ENCODE measurements around the gene MALL. TPM values are rescaled to one million over a fixed set of nuclear protein-coding genes. Genes with fewer than 3 reads are reported as not detected.
"Not testable (repeated sequence)": the region's sequence is repeated elsewhere in the genome, so short reads cannot be mapped to it uniquely, and the experiment has no call there.

The MALL gene
- total and polyA plus RNA-seq, 9 donors, result 5.6 to 16.1 (median 8.4) TPM

GRCh38 chr2:110105183-110105582 is 10.4 kb downstream of the MALL start:
- H3K9me3 ChIP-seq (replicated peaks; ENCODE audit: control insufficient read depth, low read depth, low read length), result peaks cover 6% of the 10 kb centered on the region
- WGBS (ENCODE audit: insufficient coverage), result 84% methylated on average over 3 of the region's 4 CpGs
- DNase-seq, result no peak
- peaks cover 20% of the 10 kb centered on the region for H3K4me1 ChIP-seq (ENCODE audit: control insufficient read depth, insufficient read depth, low read length)
- no peak overlapping the region for H3K27ac ChIP-seq (ENCODE audit: low read length)
- no peaks in the 10 kb centered on the region for H3K27me3 ChIP-seq (ENCODE audit: control insufficient read depth, insufficient read depth, low read length)
- no peaks in the 10 kb centered on the region for H3K36me3 ChIP-seq (ENCODE audit: control insufficient read depth, insufficient read depth, low read length)
- no peak overlapping the region for H3K4me3 ChIP-seq (ENCODE audit: low read length)

DNA sequence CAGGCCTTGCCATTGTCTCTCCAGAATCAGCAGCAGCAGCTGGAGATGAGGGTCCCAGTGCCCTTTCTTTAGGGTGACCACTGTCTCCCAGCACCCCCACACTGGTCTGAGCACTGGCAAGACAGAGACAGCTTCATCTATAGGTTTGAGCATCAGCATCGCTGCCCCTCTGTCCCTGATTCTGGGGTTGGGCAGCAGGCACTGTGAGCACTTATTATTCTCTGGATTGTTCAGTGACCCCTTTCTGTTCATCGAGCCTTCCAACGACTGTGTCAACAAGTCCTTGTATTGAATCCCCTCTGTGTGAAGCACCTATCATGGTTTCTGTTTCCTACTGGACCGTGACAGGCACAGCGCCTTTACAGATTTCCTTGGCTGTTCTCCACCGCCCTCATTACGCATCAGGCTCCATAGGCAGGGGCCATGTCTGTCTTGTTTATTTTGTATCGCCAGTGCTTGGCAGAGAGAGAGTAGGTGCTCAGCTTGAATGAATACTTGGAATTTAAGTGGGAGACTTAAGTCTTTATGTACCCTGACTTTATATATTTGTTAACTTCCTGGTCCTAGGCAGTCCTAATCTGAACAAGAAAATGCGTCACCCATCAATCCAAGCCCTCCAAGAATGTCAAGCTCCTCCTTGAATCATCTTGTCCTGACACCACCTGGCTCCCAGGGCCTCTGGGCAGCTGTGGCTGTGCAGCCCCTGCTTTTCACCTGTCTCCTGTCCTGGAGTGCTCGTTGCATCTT is 11.4 kb downstream of the MALL start:
- Histone ChIP-seq H3K27ac (ENCODE audit: low read length) (no peak overlapping the region), H3K4me1 (ENCODE audit: control insufficient read depth, insufficient read depth, low read length) (peaks cover 20% of the 10 kb centered on the region), H3K4me3 (ENCODE audit: low read length) (no peak overlapping the region), H3K36me3 (ENCODE audit: control insufficient read depth, insufficient read depth, low read length) (no peaks in the 10 kb centered on the region), H3K9me3 (replicated peaks; ENCODE audit: control insufficient read depth, low read depth, low read length) (peaks cover 6% of the 10 kb centered on the region), H3K27me3 (ENCODE audit: control insufficient read depth, insufficient read depth, low read length) (no peaks in the 10 kb centered on the region)
- WGBS (ENCODE audit: insufficient coverage), result 88% methylated on average over 6 of the region's 10 CpGs
- DNase-seq, result no peak

DNA sequence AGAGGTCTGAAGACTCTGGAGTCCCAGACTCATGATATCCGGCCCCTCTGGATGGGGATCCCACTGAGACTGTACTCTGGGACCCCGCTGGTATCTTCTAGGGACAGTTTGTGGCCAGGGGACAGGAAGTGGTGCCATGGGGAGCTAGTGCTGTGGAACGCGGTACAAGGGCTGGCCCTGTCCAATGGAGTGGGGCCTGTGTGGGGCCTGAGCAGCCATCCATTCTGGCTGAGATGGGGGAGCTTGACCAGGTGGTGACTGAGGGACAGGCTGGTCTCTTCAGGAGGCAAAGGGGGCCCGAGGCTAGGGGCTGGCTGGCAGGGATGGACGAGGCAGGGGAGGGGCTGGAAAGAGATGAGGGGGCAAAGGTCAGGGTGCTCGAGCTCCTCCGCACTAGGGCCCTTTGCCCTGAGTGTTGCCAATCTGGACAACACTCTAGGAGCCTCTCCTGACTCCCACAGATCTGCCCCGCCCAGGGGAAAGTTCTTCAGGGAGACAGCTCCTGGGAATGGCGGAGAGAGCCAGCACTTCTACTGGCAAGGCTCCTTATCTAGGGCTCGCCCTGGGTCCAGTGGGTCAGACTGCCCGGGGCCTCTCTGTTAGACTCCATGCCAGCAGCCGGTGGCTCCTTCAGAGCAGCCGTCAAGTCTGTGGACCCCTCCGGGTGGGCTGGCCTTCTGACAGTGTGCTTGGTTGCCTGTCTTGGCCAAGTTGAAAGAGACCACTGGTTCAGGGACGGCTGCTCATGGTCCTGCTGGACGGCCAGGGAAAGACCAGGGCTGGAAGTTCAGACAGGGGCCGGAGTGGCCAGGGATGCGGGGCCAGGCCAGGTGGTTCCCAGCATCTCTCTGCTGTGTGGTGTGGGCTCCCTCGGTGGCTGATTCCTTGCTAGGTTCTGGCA is 12.3 kb downstream of the MALL start:
- Histone ChIP-seq H3K4me3 (ENCODE audit: low read length) (no peak overlapping the region), H3K27ac (ENCODE audit: low read length) (no peak overlapping the region), H3K36me3 (ENCODE audit: control insufficient read depth, insufficient read depth, low read length) (no peaks in the 10 kb centered on the region), H3K9me3 (replicated peaks; ENCODE audit: control insufficient read depth, low read depth, low read length) (peaks cover 6% of the 10 kb centered on the region), H3K27me3 (ENCODE audit: control insufficient read depth, insufficient read depth, low read length) (no peaks in the 10 kb centered on the region), H3K4me1 (ENCODE audit: control insufficient read depth, insufficient read depth, low read length) (peaks cover 25% of the 10 kb centered on the region)
- DNase-seq, result no peak
- WGBS (ENCODE audit: insufficient coverage), result 74% methylated on average over 14 of the region's 20 CpGs

DNA sequence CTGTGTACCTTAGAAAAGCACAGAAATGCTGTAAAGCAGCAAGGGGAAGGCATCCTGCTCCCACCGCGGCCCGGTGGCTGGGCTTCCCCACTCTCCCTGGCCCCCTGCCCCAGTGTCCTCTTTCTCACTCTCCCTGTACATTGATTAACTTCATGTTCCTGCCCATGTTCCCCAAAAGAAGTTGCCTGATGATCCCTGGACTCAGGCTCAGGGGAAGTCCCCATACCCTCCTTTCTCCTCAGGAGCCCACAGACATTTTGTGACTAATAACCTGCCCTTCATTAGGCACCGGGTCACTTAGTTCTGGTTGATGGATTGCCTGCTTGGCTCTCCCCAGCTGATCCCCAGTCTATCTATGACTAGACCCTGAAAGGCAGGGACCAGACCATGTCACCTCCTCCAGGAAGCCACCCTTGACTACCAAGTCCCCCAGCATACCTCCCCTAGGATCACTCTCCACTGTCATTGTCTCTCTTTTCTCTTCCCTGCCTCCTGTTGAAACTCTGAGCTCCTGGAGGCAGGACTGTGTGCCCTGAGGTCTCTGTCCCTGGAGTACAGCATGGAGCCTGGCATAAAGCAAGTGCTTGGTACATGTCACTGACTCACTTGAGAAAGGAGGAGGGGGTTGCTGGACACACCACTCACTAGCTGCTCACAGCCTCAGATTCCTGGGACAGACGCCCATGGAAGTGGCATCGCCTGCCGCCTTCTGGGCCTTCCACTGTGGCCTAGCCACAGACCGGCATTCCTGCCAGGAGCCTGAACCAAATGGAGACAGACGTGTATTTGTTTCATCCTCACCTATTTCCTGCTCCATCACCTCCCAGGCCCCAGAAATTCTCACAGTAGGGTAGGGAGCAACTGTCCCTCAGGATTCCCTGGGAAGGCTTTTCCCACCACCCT is 13.5 kb downstream of the MALL start:
- DNase-seq, result no peak
- 77% methylated on average over 4 of the region's 9 CpGs for WGBS (ENCODE audit: insufficient coverage)
- H3K27me3 ChIP-seq (ENCODE audit: control insufficient read depth, insufficient read depth, low read length), result no peaks in the 10 kb centered on the region
- no peaks in the 10 kb centered on the region for H3K36me3 ChIP-seq (ENCODE audit: control insufficient read depth, insufficient read depth, low read length)
- H3K27ac ChIP-seq (ENCODE audit: low read length), result peak overlapping the region; percentile 83
- no peak overlapping the region for H3K4me3 ChIP-seq (ENCODE audit: low read length)
- H3K9me3 ChIP-seq (replicated peaks; ENCODE audit: control insufficient read depth, low read depth, low read length), result peaks cover 3% of the 10 kb centered on the region
- H3K4me1 ChIP-seq (ENCODE audit: control insufficient read depth, insufficient read depth, low read length), result peaks cover 25% of the 10 kb centered on the region

- H3K27me3 ChIP-seq (ENCODE audit: control insufficient read depth, insufficient read depth, low read length), result no peaks in the 10 kb centered on the region
- H3K9me3 ChIP-seq (replicated peaks; ENCODE audit: control insufficient read depth, low read depth, low read length), result no peaks in the 10 kb centered on the region
- H3K4me1 ChIP-seq (ENCODE audit: control insufficient read depth, insufficient read depth, low read length), result peaks cover 25% of the 10 kb centered on the region
- H3K4me3 ChIP-seq (ENCODE audit: low read length), result no peak overlapping the region
- under 1% methylated on average over 10 of the region's 11 CpGs for WGBS (ENCODE audit: insufficient coverage)
- H3K27ac ChIP-seq (ENCODE audit: low read length), result peak overlapping the region; percentile 83
- peak; percentile 96 for DNase-seq
- H3K36me3 ChIP-seq (ENCODE audit: control insufficient read depth, insufficient read depth, low read length), result no peaks in the 10 kb centered on the region
Observed at GRCh38 chr2:110101280-110101844, 14.3 kb downstream of the MALL start.

GRCh38 chr2:110100880-110101279 is 14.7 kb downstream of the MALL start:
- 63% methylated on average over 3 of the region's 4 CpGs for WGBS (ENCODE audit: insufficient coverage)
- H3K4me1 ChIP-seq (ENCODE audit: control insufficient read depth, insufficient read depth, low read length), result peaks cover 25% of the 10 kb centered on the region
- DNase-seq; H3K27me3 ChIP-seq (ENCODE audit: control insufficient read depth, insufficient read depth, low read length); H3K4me3 ChIP-seq (ENCODE audit: low read length); H3K36me3 ChIP-seq (ENCODE audit: control insufficient read depth, insufficient read depth, low read length); H3K9me3 ChIP-seq (replicated peaks; ENCODE audit: control insufficient read depth, low read depth, low read length): not testable (repeated sequence)
- peak overlapping the region; percentile 83 for H3K27ac ChIP-seq (ENCODE audit: low read length)

GRCh38 chr2:110100480-110100879 is 15.1 kb downstream of the MALL start:
- peaks cover 25% of the 10 kb centered on the region for H3K4me1 ChIP-seq (ENCODE audit: control insufficient read depth, insufficient read depth, low read length)
- H3K27ac ChIP-seq (ENCODE audit: low read length), result peak overlapping the region; percentile 83
- DNase-seq, result peak; percentile 25
- no peaks in the 10 kb centered on the region for H3K27me3 ChIP-seq (ENCODE audit: control insufficient read depth, insufficient read depth, low read length)
- H3K36me3 ChIP-seq (ENCODE audit: control insufficient read depth, insufficient read depth, low read length), result no peaks in the 10 kb centered on the region
- no CpG with 5 or more reads among the region's 8 CpGs for WGBS (ENCODE audit: insufficient coverage)
- H3K4me3 ChIP-seq (ENCODE audit: low read length), result no peak overlapping the region
- no peaks in the 10 kb centered on the region for H3K9me3 ChIP-seq (replicated peaks; ENCODE audit: control insufficient read depth, low read depth, low read length)

GRCh38 chr2:110099471-110100225 is 16.0 kb downstream of the MALL start:
- H3K27ac ChIP-seq (ENCODE audit: low read length), result peak overlapping the region; percentile 35

DNA sequence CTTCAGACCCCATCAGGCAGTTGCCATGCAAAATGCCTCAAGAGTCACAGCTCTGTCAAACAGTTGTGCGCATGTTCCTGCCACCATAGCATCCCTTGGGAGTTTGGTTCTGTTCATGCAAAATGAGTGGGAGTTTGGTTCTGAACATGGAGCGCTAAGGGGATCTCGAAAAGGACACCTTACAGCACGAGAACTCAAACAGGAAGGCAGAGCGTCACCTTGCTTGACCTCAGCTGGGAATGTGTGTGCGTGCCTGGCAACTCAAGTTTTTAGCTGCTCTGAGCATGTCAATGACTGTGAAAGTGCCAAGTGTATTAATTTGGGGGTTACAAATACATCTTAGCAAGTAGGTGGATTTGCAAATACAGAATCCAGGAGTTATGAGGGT is 16.6 kb downstream of the MALL start:
- Histone ChIP-seq H3K36me3 (ENCODE audit: control insufficient read depth, insufficient read depth, low read length) (no peaks in the 10 kb centered on the region), H3K4me1 (ENCODE audit: control insufficient read depth, insufficient read depth, low read length) (peaks cover 25% of the 10 kb centered on the region), H3K4me3 (ENCODE audit: low read length) (no peak overlapping the region), H3K27ac (ENCODE audit: low read length) (peak overlapping the region; percentile 35), H3K9me3 (replicated peaks; ENCODE audit: control insufficient read depth, low read depth, low read length) (no peaks in the 10 kb centered on the region), H3K27me3 (ENCODE audit: control insufficient read depth, insufficient read depth, low read length) (no peaks in the 10 kb centered on the region)
- no peak for DNase-seq
- WGBS (ENCODE audit: insufficient coverage), result 82% methylated on average over 6 of the region's 6 CpGs

More at GRCh38 chr2:110099471-110100225, 16.0 kb downstream of the MALL start:
- H3K9me3 ChIP-seq (replicated peaks; ENCODE audit: control insufficient read depth, low read depth, low read length), result no peaks in the 10 kb centered on the region
- DNase-seq, result no peak
- no peaks in the 10 kb centered on the region for H3K36me3 ChIP-seq (ENCODE audit: control insufficient read depth, insufficient read depth, low read length)
- no peaks in the 10 kb centered on the region for H3K27me3 ChIP-seq (ENCODE audit: control insufficient read depth, insufficient read depth, low read length)
- peaks cover 25% of the 10 kb centered on the region for H3K4me1 ChIP-seq (ENCODE audit: control insufficient read depth, insufficient read depth, low read length)
- WGBS (ENCODE audit: insufficient coverage), result 76% methylated on average over 5 of the region's 10 CpGs
- no peak overlapping the region for H3K4me3 ChIP-seq (ENCODE audit: low read length)

All from muscle of leg (tissue), 11 donors.